Smooth muscle cell of the brain vasculature (primary cell): ENCODE data around the gene UBAC2.

Source experiments
- DNase-seq: peaks from one replicate; pipeline ENCODE4 v3.0.0-alpha.2; 2012; ENCODE audit warnings: low read depth, low spot score

The UBAC2 gene

DNA sequence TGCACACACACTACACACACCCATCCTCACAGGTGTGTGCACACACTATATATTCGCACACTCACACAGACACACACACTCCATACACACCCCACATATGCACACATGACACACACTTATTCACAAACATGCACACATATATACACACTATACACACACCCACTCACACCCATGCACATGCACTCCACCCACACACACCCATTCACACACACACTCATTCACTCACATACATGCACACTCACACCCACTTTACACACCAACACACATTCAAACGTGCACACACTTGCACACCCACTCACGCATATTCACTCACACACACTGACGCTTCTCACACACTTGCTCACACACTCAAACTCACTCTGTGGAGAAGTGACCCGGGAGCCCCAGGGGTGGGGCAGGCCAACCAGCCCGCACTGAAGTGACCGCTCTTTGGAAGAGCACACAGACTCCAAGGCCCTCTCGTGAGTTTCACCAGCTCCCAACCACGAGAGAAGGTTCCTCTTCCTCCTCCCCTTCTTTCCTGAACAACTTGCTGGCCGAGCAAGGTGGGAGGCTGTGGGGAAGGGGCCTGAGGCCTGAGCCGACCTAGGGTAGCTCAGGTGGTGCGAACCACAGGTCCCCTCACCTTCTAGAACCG is 214.5 kb downstream of the UBAC2 start:
- no peak for DNase-seq

DNA sequence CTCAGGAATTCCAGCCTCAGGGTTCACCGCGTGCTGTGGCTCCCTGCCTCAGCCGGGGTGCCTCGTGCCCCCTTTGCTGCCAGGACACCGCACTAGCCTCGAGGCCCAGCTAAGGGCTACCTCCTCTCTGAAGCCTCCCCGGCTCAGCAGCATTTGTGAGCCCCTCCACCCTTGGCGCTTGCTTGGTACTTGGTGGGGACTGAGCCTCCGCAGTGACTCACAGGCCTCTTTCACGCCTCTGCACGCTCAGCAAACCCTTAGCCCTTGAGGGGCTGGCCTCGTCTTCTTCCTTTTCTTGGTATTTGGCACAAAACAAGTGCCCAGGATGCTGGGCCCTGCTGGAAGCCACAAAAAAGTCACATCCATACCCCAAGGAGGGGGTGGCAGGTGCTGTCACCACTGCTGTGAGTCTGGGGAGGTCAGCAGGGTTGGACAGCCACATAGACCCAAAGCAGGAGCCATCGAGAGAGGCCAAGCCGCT is 215.2 kb downstream of the UBAC2 start:
- no peak for DNase-seq

DNA sequence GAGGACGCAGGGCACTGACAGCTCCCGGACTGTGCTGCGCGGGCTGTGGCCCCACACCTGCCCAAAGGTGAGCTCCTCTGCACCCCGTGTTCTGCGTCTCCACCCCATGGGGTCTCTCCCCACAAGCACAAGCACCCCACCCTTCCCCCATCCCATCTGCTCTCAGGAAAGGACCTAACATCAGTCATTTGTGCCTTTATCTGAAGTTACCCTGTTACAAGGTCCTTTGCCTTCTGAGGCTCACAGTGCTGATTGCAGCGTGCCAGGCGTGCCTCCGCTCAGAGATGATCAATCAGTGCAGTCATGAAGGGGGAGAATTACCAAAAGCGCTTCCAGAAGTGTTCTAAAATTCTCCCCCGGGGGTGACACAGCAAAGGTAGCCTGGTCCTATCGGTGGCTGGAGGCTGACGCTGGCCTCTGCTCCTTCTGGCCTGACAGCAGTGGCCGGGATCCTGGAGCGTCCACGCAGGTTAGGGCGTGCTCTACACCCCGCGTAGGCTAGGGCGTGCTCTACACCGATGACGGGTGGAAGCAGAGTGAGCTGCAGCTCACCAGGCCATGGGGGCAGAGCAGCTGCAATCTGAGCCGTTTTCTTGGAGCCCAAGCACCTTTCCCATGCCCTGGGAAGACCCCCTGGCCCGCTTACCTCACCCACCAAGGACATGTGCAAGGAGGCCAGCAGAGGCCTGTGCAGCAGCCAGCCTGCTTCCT is 215.9 kb downstream of the UBAC2 start:
- DNase-seq = no peak

DNA sequence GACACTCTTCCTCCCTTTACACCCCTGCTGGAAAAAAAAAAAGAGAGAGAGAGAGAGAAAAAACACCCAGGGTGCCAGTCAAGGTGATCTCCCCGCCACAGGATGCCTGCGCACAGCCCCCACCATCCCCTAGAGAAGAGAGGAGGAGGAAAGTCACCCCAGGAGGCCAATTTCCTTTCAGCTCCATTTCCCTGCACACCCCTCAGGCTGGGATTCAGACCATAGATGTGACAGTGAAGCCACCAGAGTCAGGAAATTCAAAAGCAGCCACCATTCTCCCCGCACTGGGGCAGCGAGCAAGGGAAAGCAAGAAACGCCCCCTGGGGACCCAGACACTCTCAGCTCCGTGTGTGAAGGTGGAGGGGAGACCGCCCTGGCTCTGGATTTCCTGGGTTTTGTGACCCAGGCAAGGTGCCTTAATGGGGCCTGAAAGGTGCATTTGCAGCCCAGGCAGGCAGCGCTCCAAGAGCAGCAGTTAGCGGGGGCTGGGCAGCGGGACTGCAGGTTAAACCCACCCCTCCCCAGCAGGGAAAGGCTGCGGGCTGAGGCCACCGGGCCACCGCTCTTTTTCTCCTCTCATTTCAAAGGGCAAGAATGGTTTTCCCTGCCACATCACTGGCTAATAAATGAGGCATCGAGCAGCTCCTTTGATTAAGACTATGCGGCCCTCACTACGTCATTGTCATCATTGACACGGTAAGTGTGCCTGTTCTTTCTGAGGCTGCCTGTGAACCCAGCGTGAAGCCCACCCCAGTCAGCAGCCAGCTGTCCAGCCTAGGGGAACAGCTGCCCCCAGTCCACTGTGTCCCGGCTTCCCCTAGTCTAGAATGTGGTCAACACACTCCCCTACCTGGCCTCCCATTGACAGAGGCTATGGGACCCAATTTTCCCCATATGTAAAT is 216.8 kb downstream of the UBAC2 start:
- DNase-seq = no peak

DNA sequence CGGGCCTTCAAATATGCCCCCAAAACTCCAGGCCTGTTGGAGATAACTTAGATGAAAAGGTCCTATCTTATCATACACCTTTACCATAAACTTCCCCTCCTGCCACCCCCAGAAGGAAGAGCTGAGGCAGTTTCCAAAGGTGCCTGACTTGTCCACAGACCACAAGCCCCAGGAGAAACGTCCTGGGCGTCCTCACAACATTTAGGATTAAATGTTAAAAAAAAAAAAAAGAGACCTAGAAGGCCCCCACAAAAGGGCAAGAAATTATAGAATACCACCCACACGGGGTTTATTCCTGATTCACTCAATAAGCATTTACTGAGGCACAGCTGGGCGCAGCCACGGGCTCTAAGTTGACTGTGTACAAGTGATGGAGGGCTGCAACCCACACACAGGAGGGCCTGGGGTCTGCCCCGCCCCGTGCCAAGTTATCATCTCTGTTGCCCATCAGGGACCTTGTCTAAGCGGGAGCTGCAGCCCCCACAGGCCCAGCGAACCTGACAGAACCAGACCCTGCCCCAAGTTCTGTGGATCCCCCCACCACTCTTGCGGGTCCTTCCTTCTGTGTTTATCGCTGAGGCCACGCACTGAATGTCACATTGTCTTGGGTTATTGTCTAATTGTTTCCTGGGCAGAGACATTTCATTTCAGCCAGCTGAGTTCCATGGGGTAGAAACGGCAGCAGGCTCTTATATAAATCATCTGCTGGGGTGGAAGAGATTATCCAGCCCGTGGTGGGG is 217.6 kb downstream of the UBAC2 start:
- no peak for DNase-seq

- no peak for DNase-seq
These were observed 218.1 kb downstream of the UBAC2 start for GRCh38 chr13:99418843-99419140.

DNA sequence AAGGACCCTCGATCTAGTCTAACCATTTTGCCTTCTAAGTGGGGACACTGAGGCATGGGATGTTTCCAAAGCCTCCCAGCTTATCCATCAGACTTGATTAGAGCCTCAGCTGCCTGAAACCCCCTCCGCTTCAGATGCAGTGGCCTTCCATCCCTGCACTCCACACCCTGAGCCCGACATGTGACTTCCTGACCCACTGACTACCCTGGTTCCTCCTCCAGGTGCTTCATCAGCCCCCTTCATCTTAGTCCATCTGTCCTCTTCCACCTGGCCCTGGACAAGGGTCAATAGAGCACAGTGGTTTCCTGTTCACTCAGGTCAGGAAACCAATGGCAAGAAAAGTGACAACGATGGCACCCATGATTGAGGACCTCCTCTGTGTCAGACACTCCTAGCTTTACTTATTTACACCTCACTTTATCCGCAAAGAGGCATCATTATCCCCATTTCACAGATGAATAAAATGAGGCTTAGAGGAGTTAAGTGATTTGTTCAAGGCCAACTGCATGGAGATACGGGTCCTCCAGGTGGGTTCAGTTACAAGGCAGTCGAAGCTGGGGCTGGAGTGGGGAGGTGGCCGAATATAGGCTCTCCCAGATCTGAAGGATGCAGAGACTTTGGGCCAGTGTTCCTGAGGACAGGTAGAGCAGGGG is 219.1 kb downstream of the UBAC2 start:
- DNase-seq = no peak

- no peak for DNase-seq
These were observed 220.6 kb downstream of the UBAC2 start for GRCh38 chr13:99421271-99421670.

DNA sequence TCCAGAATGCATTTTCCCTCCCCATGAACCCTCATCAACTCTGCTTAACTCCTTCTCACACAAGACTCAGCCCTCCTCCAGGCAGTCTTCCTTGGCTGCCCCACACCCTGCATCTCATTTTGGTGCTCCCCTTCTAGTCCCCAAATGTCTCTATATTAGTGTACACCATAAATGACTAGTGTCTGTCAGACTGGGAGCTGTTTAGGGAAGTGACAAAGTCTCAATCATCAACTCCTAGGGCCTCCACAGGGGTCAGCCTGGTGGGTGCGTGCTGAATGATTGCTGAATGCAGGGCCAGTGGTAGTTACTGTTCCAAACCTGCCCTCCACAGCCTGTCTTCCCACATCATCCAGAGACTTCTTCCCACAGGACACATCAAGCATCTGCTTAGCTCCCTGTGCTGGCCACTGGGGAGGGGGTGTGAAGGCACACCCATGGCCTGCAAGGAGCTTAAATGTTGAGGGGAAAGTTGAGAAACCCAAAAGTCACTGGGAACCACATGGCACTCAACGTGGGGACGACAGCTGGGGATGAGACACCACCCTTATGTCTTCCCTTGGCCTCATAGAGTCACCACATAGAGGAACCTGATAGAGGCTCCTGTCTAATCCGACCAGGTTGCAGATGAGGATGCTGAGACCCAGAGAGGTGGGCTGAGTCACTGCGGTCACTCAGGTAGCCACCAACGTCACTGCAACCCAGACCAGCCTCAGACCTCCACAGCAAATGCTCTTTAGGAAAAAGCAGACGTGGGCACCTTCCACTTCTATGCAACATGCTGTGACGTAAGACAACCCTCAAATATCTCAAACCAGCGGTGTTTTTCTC is 221.3 kb downstream of the UBAC2 start:
- no peak for DNase-seq

- no peak for DNase-seq
These were observed 222.0 kb downstream of the UBAC2 start for GRCh38 chr13:99422586-99423220.

DNA sequence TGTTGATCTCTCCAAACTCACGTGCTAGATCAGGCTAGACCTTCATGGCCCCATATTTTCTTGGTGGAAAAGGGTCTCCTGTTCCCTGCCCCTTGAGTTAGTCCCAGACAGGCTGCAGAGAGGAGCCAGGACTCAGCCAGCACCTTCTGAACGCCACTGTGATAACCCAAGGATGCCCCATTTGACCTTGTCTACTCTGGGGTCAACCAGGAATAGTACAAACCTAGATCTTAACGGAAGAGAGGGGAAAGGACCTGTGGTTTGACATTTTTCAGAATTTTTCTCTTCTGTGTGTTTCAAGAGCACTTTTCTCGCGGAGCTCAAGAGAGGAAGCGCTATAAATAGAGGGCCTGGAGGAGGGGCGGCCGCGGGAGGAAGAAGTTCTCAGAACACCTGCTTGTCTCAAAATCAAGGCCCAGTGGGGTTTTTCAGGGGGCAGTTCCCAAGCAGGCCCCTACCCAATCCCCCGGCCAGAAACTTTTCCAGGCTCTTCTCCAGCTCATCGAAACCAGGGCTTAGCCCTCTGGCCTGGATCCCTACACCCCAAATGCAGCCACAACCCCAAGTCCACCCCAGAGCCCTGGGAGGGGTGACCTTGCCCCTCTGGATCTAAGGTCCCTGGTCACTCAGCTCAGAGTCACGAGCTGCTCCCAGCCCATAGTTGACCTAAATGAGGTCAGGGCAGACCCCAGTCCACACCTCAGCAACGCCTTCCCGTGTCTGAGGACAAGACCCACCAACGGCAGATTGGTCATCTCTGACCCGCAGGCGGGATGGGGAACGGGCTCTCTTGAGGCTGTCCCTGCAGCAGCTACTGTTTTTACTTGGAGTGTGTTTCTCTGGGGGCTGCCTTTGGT is 225.1 kb downstream of the UBAC2 start:
- DNase-seq = no peak

DNA sequence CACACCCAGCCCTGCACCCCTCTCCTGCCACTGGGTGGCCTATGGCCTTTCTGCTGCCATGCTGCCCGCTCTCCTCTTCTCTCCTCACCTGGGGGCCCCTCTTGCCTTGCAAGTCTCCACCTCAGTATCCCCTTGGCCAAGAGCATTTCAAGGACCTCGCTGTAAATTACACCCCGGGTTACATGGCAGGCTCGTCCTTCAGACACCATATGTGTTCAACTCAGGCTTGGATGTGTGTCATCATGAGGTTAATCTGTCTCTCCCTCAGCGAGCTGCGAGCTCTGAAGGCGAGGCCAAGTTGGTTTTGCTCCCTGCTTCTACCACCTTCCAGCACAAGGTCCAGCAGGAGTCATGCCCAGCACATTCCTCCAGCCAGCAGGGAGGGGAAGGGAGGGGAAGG is 225.8 kb downstream of the UBAC2 start:
- DNase-seq = no peak

GRCh38 chr13:99429670-99430069 is 229.0 kb downstream of the UBAC2 start:
- no peak for DNase-seq

- DNase-seq = no peak
These were observed 231.4 kb downstream of the UBAC2 start for GRCh38 chr13:99431927-99432608.

GRCh38 chr13:99432609-99433542 is 232.2 kb downstream of the UBAC2 start:
- DNase-seq = peak; percentile 20

- DNase-seq = no peak
These were observed 233.0 kb downstream of the UBAC2 start for GRCh38 chr13:99433543-99434075.

DNA sequence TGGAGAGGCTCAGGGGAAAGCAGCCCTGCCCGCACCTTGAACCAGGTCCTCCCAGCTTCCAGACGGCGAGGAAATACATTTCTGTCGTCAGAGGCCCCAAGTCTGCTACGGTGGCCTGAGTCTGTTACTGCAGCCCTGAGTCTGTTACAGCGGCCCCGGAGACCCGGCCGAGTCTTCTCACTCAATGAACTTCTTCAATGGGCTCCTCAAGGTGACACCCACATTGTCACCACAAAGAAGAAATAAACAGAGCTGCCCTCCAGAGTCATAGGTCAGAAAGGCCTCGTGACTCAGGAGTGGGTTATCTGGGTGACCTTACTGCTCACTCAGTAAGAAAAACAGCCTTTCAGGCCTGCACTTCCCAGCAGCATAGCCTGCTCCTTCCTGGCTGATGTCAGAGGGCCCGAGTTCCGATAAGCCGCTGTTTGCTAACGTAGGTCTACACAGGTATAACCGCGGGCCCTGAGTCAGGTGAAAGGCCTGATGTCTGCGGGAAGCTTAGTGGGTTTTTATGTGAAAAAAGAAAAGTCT is 233.7 kb downstream of the UBAC2 start:
- no peak for DNase-seq
